Neural cell (in vitro differentiated cells): ENCODE measurements around the gene KIFBP.
"Not testable (repeated sequence)": the region's sequence is repeated elsewhere in the genome, so short reads cannot be mapped to it uniquely, and the experiment has no call there.

Source experiments
- CTCF ChIP-seq: fragments of 450-650 bp; IDR thresholded peaks from 2 replicates; pipeline ENCODE4 v1.5.1; 2014; ENCODE audit warnings: antibody characterized with exemption, mild to moderate bottlenecking, moderate library complexity; ENCODE audit not compliant: poor library complexity, severe bottlenecking
- EZH2 ChIP-seq: fragments of 200-600, 300-800 bp; shearing (Covaris generic), sonication (generic); IDR thresholded peaks from 2 replicates; pipeline ENCODE4 v1.6.1; 2014; ENCODE audit warnings: antibody characterized with exemption, low read length, borderline replicate concordance, mild to moderate bottlenecking; ENCODE audit not compliant: insufficient read depth, poor library complexity, severe bottlenecking

DNA sequence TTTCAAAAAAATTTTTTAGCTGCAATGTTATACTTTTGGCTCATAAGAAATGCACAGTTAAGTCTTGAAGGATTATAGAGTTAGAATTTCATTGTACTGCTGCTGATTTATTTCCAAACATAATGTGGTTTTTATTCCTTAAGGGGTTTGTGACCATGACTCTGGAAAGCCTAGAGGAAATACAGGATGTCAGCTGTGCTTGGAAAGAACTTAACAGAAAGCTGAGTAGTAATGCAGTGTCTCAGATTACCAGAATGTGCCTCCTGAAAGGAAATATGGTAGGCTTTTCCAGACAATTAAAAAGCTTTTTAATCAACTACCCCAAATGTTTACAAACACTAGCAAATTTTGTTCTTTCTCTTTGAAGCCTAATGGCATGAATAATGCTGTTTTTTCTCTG, 47.7 kb upstream of the KIFBP start:
- TF ChIP-seq CTCF, EZH2: not testable (repeated sequence)
